IPS-18c (cell line): Measurements from ENCODE around the gene CBX4.

ENCODE experiments used
- H3K4me3 ChIP-seq: 2 replicates; pipeline ENCODE4 v1.7.0; 2013; ENCODE audit warnings: low read depth, mild to moderate bottlenecking, low read length, moderate library complexity; ENCODE audit not compliant: insufficient read depth
- H3K9me3 ChIP-seq: one replicate; pipeline ENCODE4 v1.6.1; 2013; ENCODE audit warnings: mild to moderate bottlenecking, low read length, moderate library complexity; ENCODE audit not compliant: control insufficient read depth, insufficient read depth

CBX4 gene

DNA sequence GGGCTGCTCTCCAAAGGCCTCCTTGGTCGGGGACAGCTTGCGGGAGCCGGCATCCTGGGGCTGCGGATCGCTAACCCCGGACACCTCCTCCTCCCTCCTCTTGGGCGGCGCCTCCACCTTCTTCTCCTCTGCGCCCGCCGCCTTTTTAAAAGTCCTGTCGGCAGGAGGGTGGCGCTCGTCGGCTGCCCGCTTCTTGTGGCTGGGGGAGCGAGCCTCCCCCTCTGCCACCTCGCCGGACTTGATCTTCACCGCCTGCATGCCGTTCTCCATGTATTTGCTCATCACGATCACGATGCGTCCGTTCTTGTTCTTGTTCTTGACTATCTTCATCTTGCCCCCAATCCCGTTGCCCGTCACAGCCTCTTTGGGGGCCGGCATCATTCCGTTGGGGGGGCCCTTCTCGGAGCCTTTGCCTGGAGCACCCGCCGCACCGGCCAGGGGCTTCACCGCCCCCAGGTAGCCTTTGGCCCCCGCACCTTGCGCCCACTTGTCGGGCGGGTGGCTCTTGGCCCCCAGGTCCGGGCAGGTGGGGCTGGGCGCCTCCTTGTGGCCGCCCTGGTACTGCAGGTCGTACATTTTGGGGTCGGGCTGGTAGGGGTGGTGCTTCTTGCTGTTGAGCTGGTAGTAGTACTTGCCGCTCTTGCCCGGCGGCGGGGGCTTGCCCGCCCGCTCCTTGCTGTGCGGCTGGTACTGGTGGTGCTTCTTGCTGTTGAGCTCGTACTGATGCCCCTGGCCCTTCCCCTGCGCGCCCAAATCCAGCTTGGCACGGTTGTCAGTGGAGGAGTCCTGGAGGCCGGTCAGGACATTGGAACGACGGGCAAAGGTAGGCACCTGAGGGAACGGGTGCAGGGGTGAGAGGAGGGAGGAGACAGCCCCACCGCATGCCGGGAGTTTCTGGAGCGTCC is 4.4 kb downstream of the CBX4 start:
- Histone ChIP-seq H3K9me3 (peaks cover 2% of the 10 kb centered on the region), H3K4me3 (peak overlapping the region; percentile 36; the same call in 1 of the 2 replicates)

DNA sequence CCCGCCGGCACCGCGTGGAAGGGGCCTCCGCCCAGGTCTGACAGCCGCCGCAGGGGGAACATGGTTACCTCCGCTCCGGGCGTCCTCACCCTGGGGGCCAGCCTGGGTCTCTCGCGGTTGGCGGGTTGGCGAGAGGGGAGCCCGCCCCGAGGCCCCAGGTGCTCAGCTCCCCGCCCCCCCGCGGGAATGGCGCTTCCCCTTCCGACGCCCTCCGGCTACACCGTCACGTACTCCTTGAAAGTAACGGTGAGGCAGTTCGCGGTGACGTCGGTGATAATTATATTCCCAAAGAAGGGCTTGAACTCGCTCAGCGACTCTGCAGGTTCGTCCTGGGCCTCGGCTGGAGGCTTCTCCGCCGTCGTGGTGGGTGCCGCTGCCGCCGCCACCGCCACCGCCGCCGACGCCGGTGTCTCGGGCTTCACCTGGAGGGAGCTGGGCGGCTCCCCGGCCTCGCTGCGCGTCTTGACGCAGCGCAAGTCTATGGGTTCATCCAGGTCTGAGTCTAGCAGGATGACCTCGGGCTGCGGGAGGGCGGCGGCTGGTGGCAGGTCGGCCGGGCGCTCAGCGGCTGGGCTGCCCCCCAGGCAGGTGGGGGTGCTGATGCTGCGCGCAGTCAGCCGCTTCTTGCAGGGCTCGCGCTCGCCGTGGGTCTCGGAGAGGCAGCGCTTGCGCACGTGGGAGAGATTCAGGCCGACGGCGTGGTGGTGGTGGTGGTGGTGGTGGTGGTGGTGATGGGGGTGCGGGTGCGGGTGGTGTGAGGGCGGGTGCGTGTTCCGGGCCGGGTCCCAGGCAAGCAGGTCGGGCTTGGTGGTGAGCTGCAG is 5.3 kb downstream of the CBX4 start:
- peak overlapping the region; percentile 3; the same call in 1 of the 2 replicates for H3K4me3 ChIP-seq
- H3K9me3 ChIP-seq = no peaks in the 10 kb centered on the region

DNA sequence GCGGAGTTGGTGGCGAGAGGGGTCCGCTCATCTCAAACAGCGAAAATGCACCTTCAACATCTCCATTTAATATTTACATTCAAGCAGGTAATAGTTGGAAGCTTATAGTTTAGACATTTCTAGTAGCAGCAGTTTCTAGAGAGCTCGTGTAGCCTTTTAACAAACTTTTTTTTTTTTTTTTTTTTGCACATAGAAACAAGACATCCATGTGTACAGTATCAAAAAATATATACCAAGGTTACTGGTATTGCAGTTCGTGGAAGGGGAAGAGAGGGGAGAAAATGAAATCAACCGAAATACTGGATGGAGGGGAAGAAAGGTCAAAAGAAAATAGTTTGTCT is 6.2 kb downstream of the CBX4 start:
- Histone ChIP-seq H3K9me3 (no peaks in the 10 kb centered on the region), H3K4me3 (no peak overlapping the region)

DNA sequence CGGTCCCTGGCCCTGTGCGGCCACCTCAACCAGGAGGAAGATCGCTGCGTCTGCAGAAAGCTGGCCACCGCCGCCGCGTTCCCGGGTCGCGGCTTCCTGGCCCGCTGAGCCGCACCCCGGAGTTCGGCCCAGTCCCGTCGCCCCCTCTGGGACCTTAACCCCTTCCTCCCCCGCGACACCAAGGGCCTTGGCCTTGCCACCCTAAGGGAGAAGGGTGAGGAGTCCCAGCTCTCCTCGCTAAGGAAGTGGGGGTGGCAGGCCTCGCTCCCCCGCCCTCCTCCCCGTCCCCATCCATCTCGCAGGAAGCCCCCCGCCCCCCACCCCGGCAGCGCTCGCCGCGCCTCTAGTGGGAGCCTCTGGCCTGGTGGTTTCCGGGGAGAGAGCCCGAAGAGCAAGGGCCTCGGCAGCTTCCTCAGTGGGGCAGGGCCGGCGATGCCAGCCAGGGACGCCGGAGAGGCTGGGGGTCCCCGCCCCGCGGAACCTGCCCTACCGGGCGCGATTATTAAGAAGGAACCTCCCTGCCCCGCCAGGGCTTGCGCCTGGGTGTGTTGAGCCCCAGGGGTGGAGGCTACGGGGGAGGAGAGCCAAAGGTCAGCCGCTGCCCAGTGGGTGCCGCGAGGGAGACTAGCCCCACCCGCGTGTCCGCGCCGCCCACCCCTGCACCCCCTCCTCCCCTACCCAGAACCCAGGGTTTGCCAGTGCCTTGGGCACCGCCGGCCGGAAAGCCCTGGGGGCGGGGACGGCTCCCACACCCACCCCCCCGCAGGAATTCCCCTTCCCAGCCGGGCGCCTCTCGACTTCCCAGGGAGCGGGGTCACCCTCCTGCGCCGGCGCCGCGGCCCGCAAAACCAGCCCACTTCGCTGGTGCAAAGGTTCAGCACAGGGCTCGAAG is 6.8 kb downstream of the CBX4 start:
- Histone ChIP-seq H3K4me3 (peak overlapping the region; percentile 28), H3K9me3 (no peaks in the 10 kb centered on the region)

DNA sequence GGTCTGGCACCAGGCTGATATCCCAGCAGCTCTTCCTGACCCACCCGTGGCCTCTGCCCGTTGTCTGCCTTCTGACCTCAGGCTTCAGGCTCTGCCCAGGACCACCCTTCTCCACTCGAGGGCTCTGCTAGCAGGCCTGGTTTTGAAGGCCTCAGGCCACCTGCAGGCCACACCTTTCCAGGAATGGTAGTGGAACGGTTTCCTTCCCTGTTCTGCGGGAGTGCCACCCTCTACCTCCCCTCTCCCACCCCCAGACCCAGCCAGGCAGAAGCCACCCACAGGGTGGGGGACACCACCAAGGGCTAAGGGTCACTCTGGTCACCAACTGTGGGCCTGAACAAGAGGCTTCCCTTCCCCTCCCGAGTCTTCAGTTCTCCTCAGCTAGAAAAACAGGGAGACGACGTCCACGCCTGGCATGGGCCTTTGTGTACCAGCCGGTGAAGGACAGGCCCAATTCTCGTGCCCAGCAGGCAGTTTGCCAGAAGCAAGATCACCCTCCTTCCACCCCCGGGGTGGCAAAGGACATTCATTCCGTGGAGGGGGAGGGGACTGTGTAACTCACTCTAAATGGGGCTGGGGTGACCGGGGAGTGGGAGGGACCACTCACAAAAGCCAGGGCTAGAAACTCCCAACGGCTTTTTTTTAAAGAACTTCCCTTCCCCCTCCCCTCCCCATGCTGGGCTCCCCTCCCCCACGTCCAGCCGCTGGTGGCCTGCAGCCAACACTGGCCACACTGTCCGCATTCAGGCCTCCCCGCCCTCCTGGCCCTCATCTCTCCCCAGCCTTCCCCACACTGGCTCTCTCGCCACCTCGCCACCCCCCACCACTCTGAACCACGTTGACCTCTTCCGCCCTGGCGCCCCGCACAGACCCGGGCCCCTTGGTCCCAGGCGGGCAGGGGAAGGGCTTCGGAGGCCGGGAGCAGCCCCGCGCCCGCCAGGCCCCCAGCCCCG is 7.7 kb downstream of the CBX4 start:
- Histone ChIP-seq H3K4me3 (peak overlapping the region; percentile 34; the same call in 1 of the 2 replicates), H3K9me3 (no peaks in the 10 kb centered on the region)

DNA sequence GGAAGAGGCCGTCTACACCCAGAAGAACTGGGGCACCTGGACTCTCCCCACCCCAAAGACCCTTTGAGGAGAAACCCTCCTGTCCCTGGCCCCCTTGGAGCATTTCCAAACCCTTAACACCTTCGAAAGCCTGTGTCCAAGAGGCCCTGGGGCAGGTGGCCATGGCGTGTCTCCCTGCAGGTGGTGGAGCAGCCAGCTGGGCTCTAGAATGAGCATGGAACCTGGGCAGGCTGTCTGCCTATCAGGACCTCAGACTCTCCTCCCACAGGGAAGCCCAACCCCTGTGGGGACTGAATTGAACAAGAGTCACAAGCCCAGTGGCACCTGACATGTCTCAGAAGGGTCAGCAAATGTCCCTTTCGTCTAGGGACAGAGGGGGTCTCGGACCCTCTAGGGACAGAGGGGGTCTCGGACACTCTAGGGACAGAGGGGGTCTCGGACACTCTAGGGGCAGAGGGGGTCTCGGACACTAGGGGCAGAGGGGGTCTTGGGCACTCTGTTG is 8.4 kb downstream of the CBX4 start:
- Histone ChIP-seq H3K4me3 (no peak overlapping the region), H3K9me3 (no peaks in the 10 kb centered on the region)

DNA sequence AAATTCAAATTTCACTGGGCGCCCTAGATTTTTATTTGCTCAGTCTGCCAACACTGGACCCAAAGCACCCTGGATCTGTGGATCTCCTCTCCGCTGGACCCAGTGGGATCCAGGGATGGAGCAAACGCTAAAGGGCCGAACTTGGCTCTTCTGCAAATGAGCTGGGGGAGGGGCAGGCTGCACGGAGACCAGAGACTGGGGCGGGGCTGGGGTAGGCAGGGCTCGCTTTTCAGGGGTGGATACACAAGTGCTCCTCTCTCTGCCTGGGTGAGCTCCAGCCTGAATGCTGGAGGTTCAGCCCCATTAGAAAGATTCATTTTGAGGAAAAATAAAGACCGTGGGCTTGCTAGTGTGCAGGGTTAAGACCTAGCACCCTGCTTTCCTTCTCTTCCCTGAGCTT is 8.9 kb downstream of the CBX4 start:
- H3K4me3 ChIP-seq = no peak overlapping the region
- H3K9me3 ChIP-seq = no peaks in the 10 kb centered on the region

DNA sequence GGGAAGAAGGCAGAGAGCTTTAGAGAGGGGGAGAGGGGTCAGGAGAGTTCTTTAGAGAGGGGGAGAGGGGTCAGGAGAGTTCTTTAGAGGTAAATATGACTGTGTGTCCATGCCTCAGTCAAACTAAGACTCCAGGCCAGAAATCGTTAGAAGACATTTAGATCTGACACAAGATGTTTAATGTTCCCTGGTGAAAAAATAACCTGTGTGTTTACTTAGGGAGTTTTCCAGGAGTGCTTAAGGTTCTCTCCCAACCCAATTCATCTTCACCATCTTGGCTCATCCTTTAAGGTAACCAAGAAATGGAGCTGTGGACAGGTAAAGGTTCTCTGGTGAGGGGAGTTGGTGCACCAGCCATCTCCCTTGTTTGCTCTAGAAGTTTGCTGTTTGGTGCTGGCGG is 9.8 kb downstream of the CBX4 start:
- no peaks in the 10 kb centered on the region for H3K9me3 ChIP-seq

DNA sequence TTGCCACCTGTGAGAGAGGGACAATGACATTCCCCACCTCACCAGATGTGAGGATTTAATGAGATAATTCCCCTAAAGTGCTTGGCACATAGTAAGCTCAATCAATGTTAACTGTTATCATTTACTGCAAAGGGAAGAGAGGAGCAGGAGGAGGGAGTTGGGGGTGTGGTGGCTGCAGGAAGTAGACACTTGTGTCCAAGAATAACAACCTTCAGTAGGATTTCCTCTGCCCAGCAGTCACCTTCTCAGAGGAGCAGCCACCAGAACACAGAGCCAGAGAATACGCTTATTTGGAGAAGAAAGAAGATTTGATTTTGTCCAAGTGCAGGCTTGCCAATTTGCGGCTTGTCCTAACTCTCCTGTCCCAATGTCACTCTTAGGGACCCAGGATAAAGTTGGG is 10.2 kb downstream of the CBX4 start:
- Histone ChIP-seq H3K9me3 (no peaks in the 10 kb centered on the region), H3K4me3 (no peak overlapping the region)

More for the DNA sequence above, 9.8 kb downstream of the CBX4 start:
- H3K4me3 ChIP-seq = no peak overlapping the region

DNA sequence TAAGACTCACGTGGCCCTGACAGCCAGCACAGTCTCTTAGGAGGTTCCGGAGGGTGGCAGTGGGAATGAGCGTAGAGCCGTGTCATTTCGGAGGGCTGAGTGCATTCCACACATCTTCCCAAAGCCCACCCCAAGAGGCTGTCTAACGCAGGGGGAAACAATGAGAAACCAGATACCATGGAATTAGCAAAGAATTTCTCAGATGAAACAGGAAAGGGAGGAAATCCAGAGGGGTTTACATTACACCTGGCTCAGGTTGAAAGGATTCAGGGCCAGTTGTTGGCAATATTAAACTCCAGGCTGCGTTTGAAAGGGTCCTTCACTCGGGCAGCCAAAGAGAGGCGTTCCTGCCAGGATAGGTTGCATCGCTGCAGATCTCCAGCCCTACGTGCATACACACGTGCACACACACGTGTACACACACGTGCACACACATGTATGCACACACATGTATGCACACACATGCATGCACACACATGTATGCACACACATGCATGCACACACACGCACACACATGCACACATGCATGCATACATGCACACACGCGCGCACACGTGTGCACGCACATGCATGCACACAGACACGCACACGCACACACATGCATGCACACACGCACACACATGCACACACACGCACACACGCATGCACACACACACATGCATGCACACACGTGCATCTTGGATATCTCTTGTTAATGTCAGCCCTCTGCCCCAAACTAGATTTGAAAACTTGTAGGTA is 12.2 kb downstream of the CBX4 start:
- no peak overlapping the region for H3K4me3 ChIP-seq
- H3K9me3 ChIP-seq = no peaks in the 10 kb centered on the region

DNA sequence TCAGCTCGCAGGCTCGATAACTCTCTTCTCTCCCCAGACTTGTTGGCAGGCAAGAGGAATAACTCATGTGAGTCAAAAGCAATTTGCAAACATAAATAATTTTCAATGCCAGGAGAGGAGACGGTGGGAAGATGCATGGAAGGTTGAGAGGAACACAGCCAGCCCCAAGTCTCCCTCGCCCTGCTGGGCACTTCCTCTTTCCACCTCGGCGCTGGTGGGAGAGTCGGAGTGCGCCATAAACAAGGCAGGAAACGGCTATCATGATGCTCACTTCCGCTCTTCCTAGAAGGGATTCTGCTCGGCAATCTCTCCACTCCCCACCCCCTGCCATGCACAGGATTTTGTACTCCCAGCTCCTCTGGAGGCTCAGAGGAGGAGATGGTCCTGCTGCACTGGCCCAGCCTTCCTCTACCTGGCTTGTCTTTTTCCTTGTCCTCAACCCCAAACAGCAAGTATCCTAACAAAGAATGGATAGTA is 13.0 kb downstream of the CBX4 start:
- H3K9me3 ChIP-seq = no peaks in the 10 kb centered on the region
- no peak overlapping the region for H3K4me3 ChIP-seq

DNA sequence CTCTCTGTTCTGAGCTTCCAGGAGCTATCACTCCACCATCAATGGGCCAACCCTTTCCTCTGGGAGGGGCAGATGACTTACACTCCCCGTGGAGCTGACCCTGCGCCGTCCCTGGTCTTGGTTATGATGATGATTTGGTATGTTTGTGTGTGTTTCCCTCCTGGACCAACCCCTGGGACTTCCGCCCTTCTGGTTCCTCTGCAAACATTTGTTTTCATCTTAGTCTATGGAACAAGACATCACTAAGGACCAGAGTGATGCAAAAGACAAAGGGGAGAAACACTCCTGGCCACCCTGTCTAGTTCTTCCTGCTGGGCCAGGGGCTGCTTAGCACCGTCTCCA is 13.7 kb downstream of the CBX4 start:
- Histone ChIP-seq H3K9me3 (no peaks in the 10 kb centered on the region), H3K4me3 (no peak overlapping the region)

DNA sequence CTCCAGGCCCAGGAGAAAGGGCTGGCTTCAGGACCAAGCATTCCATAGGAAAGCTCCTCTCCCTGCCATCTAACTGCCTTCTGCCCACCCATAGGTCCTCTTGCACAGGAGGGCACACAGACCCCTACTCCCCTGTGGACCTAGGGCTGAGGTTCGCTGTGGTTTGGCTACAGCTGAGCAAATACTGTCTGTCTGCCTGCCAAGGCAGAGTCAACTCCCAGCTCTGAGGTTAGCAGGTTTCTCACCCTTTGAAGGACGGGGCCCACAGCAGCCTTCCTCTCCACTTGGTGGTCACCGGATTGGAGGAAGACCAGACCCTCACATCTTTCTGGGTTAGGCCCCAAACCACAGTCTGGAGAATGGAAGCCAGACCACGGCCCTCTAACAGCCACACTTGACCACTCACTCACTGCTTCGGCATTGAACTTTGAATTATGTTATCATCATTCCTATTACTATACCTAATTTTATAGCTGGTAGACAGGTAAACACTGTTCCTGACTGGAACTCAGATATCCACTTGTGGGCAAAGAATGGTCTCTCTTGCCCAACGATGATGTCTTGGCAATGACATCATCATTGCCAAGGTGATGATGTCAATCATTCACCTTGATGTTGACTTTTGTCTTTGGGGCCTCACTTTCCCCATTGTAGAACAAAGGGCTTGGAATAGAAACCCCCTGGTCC is 14.2 kb downstream of the CBX4 start:
- Histone ChIP-seq H3K9me3 (no peaks in the 10 kb centered on the region), H3K4me3 (no peak overlapping the region)

DNA sequence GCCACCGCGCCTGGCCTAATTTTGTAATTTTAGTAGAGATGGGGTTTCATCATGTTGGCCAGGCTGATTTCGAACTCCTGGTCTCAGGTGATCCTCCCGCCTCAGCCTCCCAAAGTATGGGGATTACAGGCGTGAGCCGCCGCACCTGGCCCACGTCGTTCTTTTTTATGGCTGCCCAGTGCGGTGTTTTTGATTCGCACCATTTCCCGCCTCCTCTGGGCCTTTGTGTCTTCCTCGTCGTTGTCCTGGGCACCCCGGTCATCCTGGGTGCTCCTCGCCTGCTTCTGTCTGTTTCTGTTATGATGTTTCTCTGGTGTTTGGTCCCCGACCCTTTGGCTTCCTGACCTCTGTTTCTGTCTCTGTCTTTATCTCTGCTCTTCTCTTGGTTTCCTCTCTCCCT is 15.0 kb downstream of the CBX4 start:
- H3K9me3 ChIP-seq = no peaks in the 10 kb centered on the region
- no peak overlapping the region for H3K4me3 ChIP-seq

DNA sequence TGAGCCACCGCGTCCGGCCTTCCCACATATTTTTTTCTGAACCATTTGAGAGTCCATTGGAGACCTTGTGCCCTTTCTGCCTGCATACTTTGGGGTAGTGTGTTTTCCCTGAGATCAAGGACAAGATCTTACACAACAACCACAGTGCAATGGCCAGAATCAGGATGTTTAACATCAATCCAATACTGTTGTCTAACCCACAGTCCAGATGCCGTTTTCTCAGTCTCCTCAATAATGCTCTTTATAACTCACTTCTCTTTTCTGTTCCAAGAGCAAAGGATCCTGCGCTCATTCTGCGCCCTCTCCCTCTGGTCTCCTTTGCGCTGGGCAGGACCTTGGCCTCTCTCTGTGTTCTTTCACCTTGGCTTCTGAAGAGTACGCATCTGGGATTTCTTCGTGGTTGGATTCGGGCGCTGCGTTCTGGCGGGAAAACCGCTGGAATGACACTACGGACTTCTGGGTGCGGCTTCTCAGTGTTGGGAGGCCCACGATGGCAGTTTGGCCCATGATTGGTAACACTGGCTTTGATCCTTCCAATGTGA is 16.6 kb downstream of the CBX4 start:
- H3K4me3 ChIP-seq = no peak overlapping the region

More for the DNA sequence above, 16.6 kb downstream of the CBX4 start:
- H3K9me3 ChIP-seq = no peaks in the 10 kb centered on the region
